HUES6 (cell line): ENCODE measurements around the gene TENM4.

Source experiments
- H3K27ac ChIP-seq: 2 replicates; pipeline ENCODE4 v1.7.0; 2013; ENCODE audit warnings: low read depth, mild to moderate bottlenecking, low read length, inconsistent platforms
- H3K27me3 ChIP-seq: 2 replicates; pipeline ENCODE4 v1.6.1; 2013; ENCODE audit warnings: low read length; ENCODE audit not compliant: control insufficient read depth, insufficient read depth
- H3K36me3 ChIP-seq: 2 replicates; pipeline ENCODE4 v1.6.1; 2013; ENCODE audit warnings: low read length; ENCODE audit not compliant: control insufficient read depth, insufficient read depth
- H3K4me1 ChIP-seq: 2 replicates; pipeline ENCODE4 v1.6.1; 2013; ENCODE audit warnings: low read length; ENCODE audit not compliant: control insufficient read depth, insufficient read depth
- H3K4me3 ChIP-seq: 2 replicates; pipeline ENCODE4 v1.5.1; 2013; ENCODE audit warnings: low read depth, low read length
- H3K9ac ChIP-seq: one replicate; pipeline ENCODE4 v1.6.1; 2013; ENCODE audit warnings: mild to moderate bottlenecking, low read length
- H3K9me3 ChIP-seq: 2 replicates; pipeline ENCODE4 v1.6.1; 2013; ENCODE audit warnings: low read depth, low read length; ENCODE audit not compliant: control insufficient read depth, insufficient read depth

Gene TENM4

DNA sequence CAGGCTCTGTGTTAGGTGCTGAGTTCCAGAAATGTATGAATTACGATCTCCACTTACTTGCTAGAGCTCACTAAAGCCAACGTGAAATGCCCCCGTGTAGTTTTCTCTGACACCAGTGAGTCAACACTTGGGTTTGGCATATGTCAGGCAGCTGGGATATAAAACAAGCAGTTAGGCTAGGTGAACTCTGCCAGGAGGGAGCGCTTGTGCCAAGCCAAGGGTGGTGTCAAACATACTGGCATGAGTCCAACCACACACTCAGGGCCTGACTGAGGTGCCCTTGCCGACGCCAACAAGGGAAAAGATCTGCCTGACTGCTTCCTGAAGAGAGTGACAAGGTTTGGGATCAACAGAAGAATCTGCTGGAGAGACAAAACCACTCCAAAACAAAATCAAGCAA, 698.4 kb downstream of the TENM4 start:
- Histone ChIP-seq H3K27me3 (no peaks in the 10 kb centered on the region), H3K9me3 (no peaks in the 10 kb centered on the region), H3K27ac (no peak overlapping the region), H3K9ac (no peak overlapping the region), H3K4me1 (no peaks in the 10 kb centered on the region), H3K4me3 (no peak overlapping the region), H3K36me3 (no peaks in the 10 kb centered on the region)

DNA sequence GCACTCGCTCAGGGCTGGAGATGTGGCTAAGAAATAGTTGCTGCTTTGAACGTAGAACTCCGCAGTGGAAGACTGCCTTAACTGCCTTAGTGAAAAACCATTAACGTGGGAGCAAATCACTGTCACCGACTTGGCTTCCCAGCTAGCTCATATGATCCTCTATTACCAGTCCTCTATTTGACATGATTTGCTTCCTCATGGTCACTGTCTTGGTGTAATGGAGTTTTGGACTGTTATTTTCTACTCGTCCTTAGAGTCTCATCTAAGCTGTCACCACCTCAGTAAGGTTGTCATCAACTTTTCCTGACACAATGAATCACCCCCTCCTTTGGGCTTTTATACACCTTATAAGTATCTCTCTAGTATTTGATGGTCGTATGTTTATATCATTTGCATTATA, 699.1 kb downstream of the TENM4 start:
- H3K4me3 ChIP-seq: no peak overlapping the region
- H3K27me3 ChIP-seq: no peaks in the 10 kb centered on the region
- H3K9ac ChIP-seq: no peak overlapping the region
- no peaks in the 10 kb centered on the region for H3K4me1 ChIP-seq
- no peak overlapping the region for H3K27ac ChIP-seq
- no peaks in the 10 kb centered on the region for H3K36me3 ChIP-seq
- H3K9me3 ChIP-seq: no peaks in the 10 kb centered on the region

DNA sequence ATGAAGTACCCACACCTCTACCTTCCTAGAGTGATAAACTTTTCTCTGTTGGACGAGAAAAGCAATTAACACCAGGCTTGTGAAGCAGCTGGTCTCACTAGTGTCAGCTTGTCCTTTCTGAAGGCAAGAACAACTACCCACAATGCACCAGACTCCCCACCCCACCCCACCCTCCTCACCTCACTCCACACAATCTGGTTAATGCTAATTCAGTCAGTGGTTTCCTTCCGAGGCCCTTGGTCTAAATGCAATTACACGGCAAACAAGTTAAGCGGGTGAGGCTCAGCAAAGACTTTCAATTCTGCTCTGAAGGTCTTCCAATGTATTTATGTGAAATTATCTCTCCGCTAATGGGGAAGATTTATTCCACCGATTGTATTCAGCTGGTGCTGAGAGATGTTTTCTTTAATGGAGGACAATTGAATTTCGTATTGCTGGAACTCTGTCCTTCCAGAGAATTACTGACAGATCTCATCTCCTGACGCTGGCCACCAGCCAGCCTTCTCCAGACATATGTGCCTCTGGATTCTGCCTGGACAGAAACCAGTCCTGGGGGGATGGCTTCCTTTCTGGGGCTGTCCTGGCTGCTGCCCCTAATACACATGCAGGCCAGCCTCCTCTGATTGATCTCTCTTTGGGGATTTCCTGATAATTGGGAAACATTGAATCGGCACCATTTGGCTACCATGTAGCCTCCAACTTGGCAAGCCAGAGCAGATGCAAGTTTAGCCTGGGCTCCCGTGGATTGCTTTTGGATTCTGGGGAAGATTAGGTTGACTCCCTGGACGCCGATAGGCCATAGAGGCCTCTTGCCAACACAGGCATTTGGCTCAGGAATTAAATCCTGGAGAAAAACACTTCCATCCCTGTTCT, 700.4 kb downstream of the TENM4 start:
- Histone ChIP-seq H3K4me1 (no peaks in the 10 kb centered on the region), H3K27me3 (no peaks in the 10 kb centered on the region), H3K36me3 (no peaks in the 10 kb centered on the region), H3K27ac (no peak overlapping the region), H3K9ac (no peak overlapping the region), H3K4me3 (no peak overlapping the region), H3K9me3 (no peaks in the 10 kb centered on the region)

DNA sequence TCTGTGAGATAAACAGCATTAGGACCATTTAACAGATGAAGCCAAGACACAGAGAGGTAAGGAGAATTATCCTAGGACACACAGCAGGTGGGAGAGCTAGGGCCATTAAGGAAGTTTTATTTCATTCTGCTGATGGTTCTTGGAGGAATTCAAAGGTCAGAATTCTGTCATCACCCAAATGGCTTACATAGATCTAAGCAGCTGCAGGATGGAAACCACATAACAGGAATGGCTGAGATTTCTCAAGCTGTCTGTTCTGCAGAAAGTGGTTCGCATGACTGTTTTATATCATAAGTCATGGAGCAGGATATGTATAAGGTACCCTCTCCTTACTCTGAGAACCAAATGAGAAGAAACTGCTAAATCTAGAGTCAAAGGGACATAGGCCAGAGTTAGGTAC, 702.9 kb downstream of the TENM4 start:
- Histone ChIP-seq H3K4me3 (no peak overlapping the region), H3K9me3 (no peaks in the 10 kb centered on the region), H3K27ac (no peak overlapping the region), H3K36me3 (no peaks in the 10 kb centered on the region), H3K9ac (no peak overlapping the region), H3K4me1 (no peaks in the 10 kb centered on the region), H3K27me3 (no peaks in the 10 kb centered on the region)

DNA sequence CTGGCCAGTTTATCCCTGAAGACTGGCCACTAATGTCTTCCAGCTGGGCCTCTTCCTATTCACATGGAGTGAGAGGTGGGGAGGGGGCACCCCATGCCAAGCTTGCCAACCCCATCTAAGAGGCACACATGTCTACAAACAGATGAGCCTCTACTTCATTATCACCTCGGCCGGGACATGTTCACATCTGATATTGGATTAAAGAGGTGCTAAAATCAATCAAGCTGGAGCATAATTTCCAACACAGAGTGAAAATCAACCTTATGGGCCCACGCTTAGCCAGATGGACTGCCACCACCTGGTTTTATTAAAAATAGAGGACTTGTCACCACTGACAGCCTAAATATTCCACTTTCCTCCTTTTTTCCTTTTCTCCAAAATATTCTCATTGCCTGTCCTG, 703.5 kb downstream of the TENM4 start:
- H3K27ac ChIP-seq: no peak overlapping the region
- no peaks in the 10 kb centered on the region for H3K4me1 ChIP-seq
- H3K4me3 ChIP-seq: no peak overlapping the region
- H3K9me3 ChIP-seq: no peaks in the 10 kb centered on the region
- H3K27me3 ChIP-seq: no peaks in the 10 kb centered on the region
- no peaks in the 10 kb centered on the region for H3K36me3 ChIP-seq
- H3K9ac ChIP-seq: no peak overlapping the region

DNA sequence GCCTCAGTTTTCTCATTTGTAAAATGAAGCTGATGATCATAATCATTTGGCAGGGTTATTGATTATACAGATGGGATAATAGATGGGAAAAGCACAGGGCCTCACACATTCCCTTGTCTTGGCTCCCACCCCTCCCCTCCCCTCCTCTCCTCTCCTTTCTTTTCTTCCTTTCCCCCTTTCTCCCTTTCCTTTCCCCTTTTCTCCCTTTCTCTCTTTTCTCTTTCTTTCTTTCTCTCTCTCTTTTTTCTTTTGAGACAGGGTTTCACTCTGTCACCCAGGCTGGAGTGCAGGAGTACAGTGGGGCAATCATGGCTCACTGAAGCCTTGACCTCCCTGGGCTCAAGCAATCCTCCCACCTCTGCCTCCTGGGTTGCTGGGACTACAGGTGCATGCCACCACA, 705.1 kb downstream of the TENM4 start:
- Histone ChIP-seq H3K4me3 (no peak overlapping the region), H3K4me1 (no peaks in the 10 kb centered on the region), H3K36me3 (no peaks in the 10 kb centered on the region), H3K27ac (no peak overlapping the region), H3K9ac (no peak overlapping the region), H3K9me3 (no peaks in the 10 kb centered on the region), H3K27me3 (no peaks in the 10 kb centered on the region)

DNA sequence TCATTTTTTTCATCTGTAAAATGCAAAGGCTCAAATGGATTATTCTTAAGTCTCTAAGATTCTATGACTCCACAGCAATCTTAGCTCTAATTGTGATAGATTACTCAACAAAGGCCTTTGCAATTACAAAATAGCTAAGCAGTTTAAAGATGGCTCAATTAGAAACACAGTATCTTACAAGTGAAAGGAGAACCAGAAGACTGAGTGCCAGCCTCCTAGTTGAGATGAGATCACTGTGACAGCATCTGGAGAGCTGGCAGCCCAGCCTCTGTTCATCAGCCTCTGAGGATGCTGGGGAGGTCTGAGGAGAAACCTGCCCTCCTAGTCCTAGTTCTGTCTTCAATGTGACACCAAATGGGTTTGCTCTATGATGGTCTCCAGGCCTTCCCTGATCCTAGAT, 707.8 kb downstream of the TENM4 start:
- Histone ChIP-seq H3K4me3 (no peak overlapping the region), H3K27me3 (no peaks in the 10 kb centered on the region), H3K9me3 (no peaks in the 10 kb centered on the region), H3K4me1 (no peaks in the 10 kb centered on the region), H3K9ac (no peak overlapping the region), H3K36me3 (no peaks in the 10 kb centered on the region), H3K27ac (no peak overlapping the region)

DNA sequence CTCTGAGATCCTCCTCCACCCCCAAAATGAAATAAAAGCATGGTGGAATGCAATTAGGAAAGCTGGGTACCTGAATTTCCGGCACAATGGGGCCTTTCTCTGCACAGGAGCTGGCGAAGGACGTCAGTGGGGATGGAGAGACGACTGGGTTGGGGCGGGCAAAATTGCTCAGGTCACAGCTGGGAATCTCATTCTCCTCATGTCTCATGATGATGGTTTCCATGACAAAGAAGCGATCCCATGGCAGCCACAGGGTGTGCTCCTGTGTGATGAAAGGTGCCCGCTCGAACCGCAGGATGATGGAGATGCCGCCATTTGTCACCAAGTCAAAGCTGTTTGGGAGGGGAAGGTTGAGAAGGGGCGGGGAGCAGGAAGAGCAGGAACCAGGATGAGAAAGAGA, 708.6 kb downstream of the TENM4 start:
- Histone ChIP-seq H3K27ac (no peak overlapping the region), H3K36me3 (no peaks in the 10 kb centered on the region), H3K9ac (no peak overlapping the region), H3K9me3 (no peaks in the 10 kb centered on the region), H3K27me3 (no peaks in the 10 kb centered on the region), H3K4me3 (no peak overlapping the region), H3K4me1 (no peaks in the 10 kb centered on the region)

DNA sequence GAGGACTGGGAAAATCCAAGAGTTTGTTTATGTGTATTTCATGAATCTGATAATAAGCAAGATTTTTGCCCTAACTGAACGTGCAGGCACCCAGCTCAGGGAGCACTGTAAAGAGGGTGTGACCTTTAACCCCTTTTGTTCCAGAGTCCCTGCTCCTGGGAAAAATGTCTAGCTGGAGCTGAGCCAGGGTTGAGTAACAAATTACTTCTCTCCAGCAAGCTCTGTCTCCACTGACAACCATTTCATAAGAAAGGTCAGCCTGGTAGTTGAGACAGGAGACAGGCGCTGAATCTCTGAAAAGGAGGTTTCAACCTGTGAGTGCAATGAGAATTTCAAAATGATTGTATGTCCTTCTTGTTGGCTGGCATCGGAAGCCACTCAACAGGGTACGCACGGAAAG, 709.8 kb downstream of the TENM4 start:
- Histone ChIP-seq H3K9ac (no peak overlapping the region), H3K27ac (no peak overlapping the region), H3K9me3 (no peaks in the 10 kb centered on the region), H3K4me1 (no peaks in the 10 kb centered on the region), H3K4me3 (no peak overlapping the region), H3K27me3 (no peaks in the 10 kb centered on the region), H3K36me3 (no peaks in the 10 kb centered on the region)

DNA sequence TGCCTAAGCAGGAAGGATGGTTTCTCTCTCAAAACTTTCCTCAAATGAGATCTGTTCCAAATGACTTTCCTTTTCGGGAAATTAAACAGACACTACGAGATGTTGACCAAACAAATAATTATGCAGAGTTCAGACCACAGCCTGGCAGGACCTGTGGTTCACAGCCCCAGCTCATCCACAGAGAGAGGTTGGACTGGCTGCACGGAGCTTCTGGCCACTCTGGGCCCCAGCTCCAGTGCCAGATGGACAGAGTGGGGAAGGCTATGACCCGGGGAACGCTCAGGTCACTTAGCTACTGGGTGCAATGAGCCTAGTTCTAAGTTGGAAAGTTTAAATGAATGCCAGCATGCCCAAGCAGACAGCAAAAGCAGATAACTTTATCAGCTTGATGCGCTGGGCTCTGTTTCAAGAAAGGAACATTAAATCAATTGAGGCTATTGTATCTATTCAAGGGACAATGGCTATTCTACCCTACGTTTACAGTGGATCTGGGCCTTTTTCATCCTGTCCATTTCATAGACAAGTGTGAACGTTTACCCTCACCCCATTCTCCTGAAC, 710.5 kb downstream of the TENM4 start:
- no peaks in the 10 kb centered on the region for H3K9me3 ChIP-seq
- H3K9ac ChIP-seq: no peak overlapping the region
- no peak overlapping the region for H3K27ac ChIP-seq
- H3K36me3 ChIP-seq: no peaks in the 10 kb centered on the region
- H3K4me1 ChIP-seq: no peaks in the 10 kb centered on the region
- H3K27me3 ChIP-seq: no peaks in the 10 kb centered on the region
- no peak overlapping the region for H3K4me3 ChIP-seq

DNA sequence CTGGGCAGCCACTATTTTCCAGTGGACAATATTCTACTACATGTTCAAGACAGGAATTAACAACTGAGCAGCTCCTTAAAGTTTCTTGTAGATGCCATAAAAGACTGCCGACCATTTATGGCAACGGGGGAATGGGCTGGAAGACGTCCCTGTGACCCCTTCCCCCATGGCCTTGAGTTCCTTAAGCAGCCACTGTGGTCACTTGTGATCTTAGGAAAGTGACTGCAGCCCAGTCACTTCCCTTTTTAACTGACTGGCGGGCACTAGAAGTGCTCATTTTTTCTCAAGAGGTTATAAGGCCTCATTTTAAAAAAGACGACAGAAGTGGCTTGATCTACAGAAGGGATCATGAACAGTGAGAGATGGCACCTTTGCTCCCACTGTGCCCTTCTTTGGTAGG, 713.0 kb downstream of the TENM4 start:
- Histone ChIP-seq H3K9me3 (no peaks in the 10 kb centered on the region), H3K4me1 (no peaks in the 10 kb centered on the region), H3K27me3 (no peaks in the 10 kb centered on the region), H3K27ac (no peak overlapping the region), H3K9ac (no peak overlapping the region), H3K36me3 (no peaks in the 10 kb centered on the region), H3K4me3 (no peak overlapping the region)
